PFSK-1 (cell line): ENCODE measurements around the gene ST6GALNAC3.

Experiments used
- FOXP2 ChIP-seq: optimal IDR thresholded peaks from 2 replicates; pipeline ENCODE3; 2011; ENCODE audit warnings: borderline replicate concordance, control low read depth, inconsistent platforms; ENCODE audit not compliant: insufficient read depth; ENCODE audit errors: extremely low read length, extremely low read depth
- POLR2AphosphoS5 ChIP-seq: IDR thresholded peaks from 2 replicates; pipeline ENCODE4 v1.6.1; 2012; ENCODE audit warnings: low read depth, mild to moderate bottlenecking, control low read depth, low read length, moderate library complexity
- REST ChIP-seq, 2 experiments: IDR thresholded peaks; 2 replicates each; pipeline versions ENCODE4 v1.6.1 to v1.8.0; 2011 to 2012; ENCODE audit warnings: low read depth in 2 of 2, low read length in 2 of 2, control low read depth in 1 of 2, inconsistent platforms in 1 of 2, mild to moderate bottlenecking in 1 of 2, moderate library complexity in 1 of 2; ENCODE audit not compliant: insufficient read depth in 1 of 2
- SIN3A ChIP-seq: IDR thresholded peaks from 2 replicates; pipeline ENCODE4 v1.6.1; 2012; ENCODE audit warnings: mild to moderate bottlenecking, low read length, moderate library complexity, borderline replicate concordance; ENCODE audit not compliant: insufficient read depth
- TAF1 ChIP-seq: IDR thresholded peaks from 2 replicates; pipeline ENCODE4 v1.6.1; 2012; ENCODE audit warnings: low read length, control low read depth, borderline replicate concordance; ENCODE audit not compliant: insufficient read depth

ST6GALNAC3 gene

DNA sequence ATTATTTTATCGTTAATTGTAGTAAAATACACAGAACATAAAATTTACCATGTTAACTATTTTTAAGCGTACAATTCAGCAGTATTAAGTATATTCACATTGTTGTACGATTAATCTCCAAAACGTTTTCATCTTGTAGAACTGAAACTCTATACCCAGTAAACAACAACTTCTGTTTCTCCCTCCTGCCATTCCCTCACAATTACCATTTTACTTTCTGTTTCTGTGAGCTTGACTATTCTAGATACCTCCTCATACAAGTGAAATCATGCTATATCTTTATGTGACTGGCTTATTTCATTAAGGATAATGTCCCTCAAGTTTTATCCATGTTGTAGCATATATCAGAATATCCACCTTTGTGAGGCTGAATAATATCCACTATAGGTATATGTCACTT, 156.8 kb downstream of the ST6GALNAC3 start:
- TF ChIP-seq TAF1, result no peak
- TF ChIP-seq FOXP2, result no peak
- TF ChIP-seq SIN3A, result no peak
- no peak for TF ChIP-seq REST (IDR thresholded peaks at IDR 0.05; ENCODE audit: insufficient read depth in 1 of 2, low read depth in 2 of 2, low read length in 2 of 2)
- TF ChIP-seq POLR2AphosphoS5, result no peak

- no peak for TF ChIP-seq REST (IDR thresholded peaks at IDR 0.05; ENCODE audit: insufficient read depth in 1 of 2, low read depth in 2 of 2, low read length in 2 of 2)
- TF ChIP-seq FOXP2, result no peak
- TF ChIP-seq POLR2AphosphoS5, result no peak
- no peak for TF ChIP-seq TAF1
- no peak for TF ChIP-seq SIN3A
These were observed 158.1 kb downstream of the ST6GALNAC3 start for GRCh38 chr1:76232666-76233065.

DNA sequence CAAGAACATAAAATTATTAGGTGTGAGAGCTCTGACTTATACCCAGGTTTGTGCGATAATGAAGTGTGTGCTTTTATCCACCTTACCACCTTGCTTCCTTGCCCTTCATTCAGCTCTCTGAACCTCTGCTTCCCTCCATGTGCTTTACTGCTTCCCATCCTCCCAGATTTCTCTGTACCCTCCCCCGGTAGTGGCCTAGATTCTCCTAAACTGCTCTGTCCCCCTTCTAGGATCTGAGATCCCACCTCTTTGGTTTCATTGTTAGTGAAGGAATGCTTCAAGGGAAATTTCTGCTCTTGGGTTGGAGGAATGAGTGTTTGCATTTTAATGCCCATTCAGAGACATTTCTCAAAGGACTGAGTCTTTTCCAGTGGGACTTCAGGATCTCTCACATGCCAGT, 159.5 kb downstream of the ST6GALNAC3 start:
- TF ChIP-seq REST (IDR thresholded peaks at IDR 0.05; ENCODE audit: insufficient read depth in 1 of 2, low read depth in 2 of 2, low read length in 2 of 2), result no peak
- no peak for TF ChIP-seq FOXP2
- no peak for TF ChIP-seq SIN3A
- TF ChIP-seq POLR2AphosphoS5, result no peak

GRCh38 chr1:76237211-76237610, 162.7 kb downstream of the ST6GALNAC3 start:
- TF ChIP-seq SIN3A, result no peak
- no peak for TF ChIP-seq FOXP2
- TF ChIP-seq TAF1, result no peak
- TF ChIP-seq POLR2AphosphoS5, result no peak

GRCh38 chr1:76238094-76238628, 163.6 kb downstream of the ST6GALNAC3 start:
- no peak for TF ChIP-seq POLR2AphosphoS5
- no peak for TF ChIP-seq REST (IDR thresholded peaks at IDR 0.05; ENCODE audit: insufficient read depth in 1 of 2, low read depth in 2 of 2, low read length in 2 of 2)
- TF ChIP-seq SIN3A, result no peak
- TF ChIP-seq TAF1, result no peak
- TF ChIP-seq FOXP2, result no peak
